HL-60 (cell line): ENCODE results near the gene NHERF2.

Experiments
- CTCF ChIP-seq: IDR thresholded peaks from one replicate; pipeline ENCODE4 v1.5.1; 2011; ENCODE audit warnings: low read length, control low read depth, inconsistent platforms; ENCODE audit not compliant: insufficient read depth
- GABPA ChIP-seq: IDR thresholded peaks from 2 replicates; pipeline ENCODE4 v1.6.1; 2012; ENCODE audit warnings: low read depth
- POLR2AphosphoS5 ChIP-seq: IDR thresholded peaks from 2 replicates; pipeline ENCODE4 v1.6.1; 2012; ENCODE audit warnings: low read depth
- REST ChIP-seq: IDR thresholded peaks from 2 replicates; pipeline ENCODE4 v1.6.1; 2012; ENCODE audit warnings: low read depth; ENCODE audit not compliant: insufficient replicate concordance

- TF ChIP-seq CTCF: no peak
- no peak for TF ChIP-seq GABPA
- no peak for TF ChIP-seq POLR2AphosphoS5
- no peak for TF ChIP-seq REST
These were observed 45.3 kb upstream of the NHERF2 start, which contains the start of gene NOXO1 for GRCh38 chr16:1981398-1981836.
